GM21825 (cell line): ENCODE results near the gene IPP.
"Not testable (repeated sequence)": the region's sequence is repeated elsewhere in the genome, so short reads cannot be mapped to it uniquely, and the experiment has no call there.

Experiments
- ATAC-seq: cut with Tn5 transposase; IDR thresholded peaks from one replicate; pipeline ENCODE4 v1.9.1; 2021; ENCODE audit warnings: mild to moderate bottlenecking, moderate library complexity; ENCODE audit not compliant: unreplicated experiment

Gene IPP

DNA sequence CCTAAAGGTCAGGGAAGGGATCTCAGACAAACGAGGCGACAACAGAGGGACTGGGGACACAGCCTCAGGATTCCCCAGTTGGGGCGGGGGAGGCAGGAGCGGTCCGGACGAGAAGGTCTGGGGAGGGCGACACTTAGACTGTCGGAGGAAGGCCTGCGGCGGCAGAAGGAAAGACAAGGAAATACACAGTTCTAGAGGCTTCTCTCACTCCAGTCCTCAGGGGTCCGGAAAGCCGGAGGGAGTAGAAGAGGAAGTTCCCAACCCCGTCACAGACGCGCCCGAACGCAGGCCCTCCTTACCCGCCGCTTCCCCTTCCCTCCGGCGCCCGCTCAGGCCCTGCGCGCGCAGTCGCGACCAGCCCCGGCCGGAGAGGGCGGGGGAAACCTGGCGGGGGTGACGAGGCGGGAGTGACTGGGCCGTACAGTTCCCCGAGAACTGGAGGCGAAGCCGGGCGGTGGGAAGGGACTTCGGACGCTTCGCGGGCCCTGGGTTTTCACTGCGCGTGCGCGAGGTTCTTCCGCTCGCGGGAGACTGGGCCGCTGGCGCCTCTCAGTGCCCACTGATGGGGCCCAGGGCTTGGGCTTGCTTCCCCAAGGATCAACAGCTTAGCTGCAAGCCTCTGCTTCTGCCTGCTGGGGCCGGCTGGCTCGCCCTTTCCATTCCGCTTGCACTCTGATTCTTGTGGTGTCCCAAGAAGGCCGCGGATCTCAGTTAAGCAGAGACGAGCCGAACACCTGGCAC lies at the start of gene IPP:
Gene IPP, minus strand, starts transcription at position 356 of the 741 bp plus-strand sequence. CDS start 4,242 bp downstream, outside the sequence.
- ATAC-seq = peak; percentile 87

DNA sequence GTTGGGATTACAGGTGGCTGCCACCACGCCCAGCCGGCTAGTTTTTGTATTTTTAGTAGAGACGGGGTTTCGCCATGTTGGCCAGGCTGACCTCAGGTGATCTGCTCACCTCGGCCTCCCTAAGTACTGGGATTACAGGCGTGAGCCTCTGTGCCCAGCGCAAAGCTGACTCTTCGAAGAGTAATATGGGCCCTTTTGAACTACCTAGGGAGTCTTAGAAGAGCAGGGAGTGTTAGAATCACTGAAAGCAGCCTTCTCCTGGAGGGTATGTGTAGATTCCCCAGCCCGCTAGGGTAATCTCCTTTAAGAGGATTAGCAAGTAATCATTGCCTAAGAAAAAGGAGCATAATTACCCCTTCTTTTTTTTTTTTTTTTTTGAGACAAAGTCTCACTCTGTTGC lies 46.5 kb upstream of the IPP start:
- ATAC-seq = no peak

DNA sequence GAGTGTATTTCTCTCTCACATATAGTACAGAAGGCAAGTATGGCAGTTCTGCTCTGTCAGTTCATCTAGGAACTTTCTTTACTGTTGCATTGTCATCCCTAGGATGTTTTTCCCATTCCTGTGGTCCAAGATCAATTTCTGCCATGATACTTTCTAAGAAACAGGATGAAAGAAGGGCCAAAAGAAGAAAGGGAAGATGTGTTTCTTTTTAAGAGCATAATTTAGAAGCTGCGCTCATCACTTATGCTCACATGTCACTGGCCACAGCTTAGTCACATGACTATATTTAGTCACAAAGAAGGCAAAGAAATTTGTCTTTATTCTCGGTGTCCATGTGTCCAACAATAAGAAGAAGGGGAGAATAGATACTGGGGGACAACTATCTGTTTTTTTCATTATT lies 45.9 kb upstream of the IPP start:
- no peak for ATAC-seq

- no peak for ATAC-seq
Measured at GRCh38 chr1:45793942-45794604, 43.6 kb upstream of the IPP start.

DNA sequence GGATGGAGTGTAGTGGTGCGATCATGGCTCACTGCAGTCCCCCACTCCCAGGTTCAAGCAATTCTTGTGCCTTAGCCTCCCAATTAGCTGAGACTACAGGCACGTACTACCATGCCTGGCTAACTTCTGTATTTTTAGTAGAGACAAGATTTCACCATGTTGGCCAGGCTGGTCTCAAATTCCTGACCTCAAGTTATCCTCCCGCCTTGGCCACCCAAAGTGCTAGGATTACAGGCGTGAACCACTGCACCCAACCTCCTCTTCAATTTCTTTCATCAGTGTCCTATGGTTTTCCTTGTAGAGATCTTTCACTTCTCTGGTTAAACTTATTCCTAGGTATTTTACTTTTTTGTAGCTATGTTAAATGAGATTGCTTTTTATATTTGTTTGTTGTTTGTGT lies 42.3 kb upstream of the IPP start:
- no peak for ATAC-seq

- ATAC-seq = no peak
Measured at GRCh38 chr1:45789601-45790000, 39.1 kb upstream of the IPP start.

DNA sequence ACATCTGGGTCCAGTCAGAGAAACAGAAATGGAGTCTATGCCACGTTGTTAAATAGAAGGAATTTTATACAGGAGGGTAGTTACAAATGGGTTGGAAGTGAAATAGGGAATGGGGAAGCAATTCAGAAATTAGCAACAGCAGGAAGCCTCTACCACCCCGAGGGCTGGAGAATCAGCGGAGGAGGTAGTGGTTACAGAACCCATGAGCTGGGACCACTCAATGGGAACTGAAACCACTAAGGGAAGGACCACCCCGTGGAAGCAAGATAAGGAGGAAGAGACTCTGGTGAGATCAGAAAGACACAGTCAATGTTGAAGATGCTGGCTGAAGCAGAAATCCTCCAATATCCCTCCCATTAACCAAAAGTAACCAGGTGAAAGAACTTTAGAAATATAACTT lies 37.5 kb upstream of the IPP start:
- no peak for ATAC-seq

- peak; percentile 69 for ATAC-seq
Measured at GRCh38 chr1:45785583-45785982, 35.1 kb upstream of the IPP start.

- ATAC-seq = no peak
Measured at GRCh38 chr1:45775794-45776193, 25.3 kb upstream of the IPP start.

DNA sequence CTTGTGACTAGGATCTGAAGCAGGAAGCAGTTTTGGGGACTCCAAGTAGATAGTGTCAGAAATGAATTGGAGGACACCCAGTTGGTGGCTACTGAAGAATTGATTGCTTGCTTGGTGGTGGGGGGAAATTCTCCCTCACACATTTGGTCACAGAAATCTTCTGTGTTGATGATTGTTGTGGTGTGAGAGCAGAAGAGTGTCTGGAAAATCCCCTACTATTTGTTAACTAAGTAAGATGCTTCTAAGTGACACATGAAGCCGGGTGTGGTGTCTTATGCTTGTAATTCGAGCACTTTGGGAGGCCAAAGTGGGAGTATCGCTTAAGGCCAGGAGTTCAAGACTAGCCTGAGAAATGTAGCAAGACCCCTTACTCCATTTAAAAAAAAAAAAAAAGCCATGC lies 22.5 kb upstream of the IPP start:
- ATAC-seq = no peak

DNA sequence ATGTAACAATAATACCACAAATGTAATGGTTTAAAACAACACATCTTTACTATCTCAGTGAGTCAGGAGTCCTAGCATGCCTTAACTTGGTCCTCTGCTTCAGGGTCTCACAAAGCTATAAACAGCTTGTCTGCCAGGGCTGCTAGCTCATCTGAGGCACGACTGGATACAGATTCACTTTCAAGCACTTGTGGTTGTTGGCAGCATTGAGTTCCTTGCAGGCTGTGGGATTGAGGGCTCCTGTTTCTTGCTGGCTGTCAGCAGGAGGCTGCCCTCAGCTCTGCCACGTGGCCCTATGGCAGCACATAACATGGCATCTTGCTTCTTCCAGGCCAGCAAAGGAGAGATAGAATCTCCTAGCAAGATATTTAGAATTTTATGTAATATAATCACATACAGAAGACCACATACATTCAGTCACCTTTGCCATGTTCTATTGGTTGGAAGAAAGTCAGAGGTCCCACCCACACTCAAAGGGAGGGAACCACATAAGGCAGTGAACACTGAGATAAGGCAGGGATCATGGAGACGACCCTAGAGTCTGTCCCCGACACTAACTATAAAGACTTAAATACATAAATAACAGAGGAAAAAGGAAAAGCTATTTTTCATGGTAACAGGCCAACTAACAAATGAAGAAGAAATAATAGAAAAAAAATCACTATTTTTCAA lies 18.9 kb upstream of the IPP start:
- ATAC-seq = no peak

DNA sequence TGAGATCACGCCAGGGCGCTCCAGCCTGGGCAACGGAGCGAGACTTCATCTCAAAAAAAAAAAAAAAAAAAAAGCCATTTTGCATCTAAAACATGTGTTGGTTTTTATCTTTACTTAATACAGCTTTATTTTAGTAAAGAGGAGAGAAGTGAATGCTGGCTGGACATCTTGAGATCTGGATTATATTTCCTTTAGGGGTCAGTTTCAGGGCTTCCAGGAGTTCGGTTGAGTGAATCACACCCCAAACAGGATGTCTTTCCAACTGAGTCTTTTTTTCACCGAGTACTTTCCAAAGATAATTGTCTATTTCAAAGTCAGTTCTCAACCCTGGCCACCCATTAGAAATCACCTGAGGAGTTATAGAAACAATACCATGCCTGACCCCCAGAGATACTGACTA lies 16.6 kb upstream of the IPP start:
- ATAC-seq = no peak

GRCh38 chr1:45765999-45766792 lies 15.7 kb upstream of the IPP start:
- no peak for ATAC-seq

DNA sequence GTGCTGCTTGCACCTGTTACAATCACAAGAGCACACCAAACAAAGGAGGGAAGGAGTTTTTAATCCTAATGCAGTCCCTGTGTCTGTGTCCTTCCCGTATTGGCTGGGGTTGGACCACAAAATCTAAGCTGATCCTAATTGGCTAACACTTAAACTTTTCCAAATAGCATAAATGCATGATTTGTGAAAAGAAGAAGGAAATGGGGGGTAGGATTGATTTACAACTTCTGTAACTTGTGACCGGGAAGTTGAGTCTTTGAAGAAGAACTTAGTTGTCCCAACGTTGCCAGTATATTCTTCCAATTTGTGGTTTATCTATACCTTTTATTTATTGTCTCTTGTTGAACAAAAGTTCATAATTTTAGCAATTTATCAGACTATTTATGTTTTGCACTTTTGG lies 11.8 kb upstream of the IPP start:
- no peak for ATAC-seq

DNA sequence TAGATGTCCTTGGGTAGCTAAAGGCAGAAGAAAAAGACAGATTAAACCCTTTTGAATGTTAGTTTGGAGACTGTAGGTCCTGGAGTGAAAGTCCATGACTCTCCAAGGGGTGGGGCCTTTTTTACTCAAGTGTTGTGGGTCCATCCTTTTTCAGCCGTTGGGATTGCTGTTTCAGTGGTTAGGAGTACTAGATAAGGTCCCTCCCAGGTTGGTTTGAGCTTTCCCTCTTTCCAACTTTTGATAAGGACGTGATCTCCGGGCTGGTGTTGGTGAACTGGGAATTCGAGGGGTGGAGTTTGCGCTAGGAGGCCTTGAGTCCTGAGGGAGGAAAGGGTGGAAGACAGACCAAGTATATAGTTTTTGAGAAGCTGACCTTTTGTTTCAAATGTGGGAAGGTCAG lies 5.2 kb upstream of the IPP start:
- no peak for ATAC-seq

DNA sequence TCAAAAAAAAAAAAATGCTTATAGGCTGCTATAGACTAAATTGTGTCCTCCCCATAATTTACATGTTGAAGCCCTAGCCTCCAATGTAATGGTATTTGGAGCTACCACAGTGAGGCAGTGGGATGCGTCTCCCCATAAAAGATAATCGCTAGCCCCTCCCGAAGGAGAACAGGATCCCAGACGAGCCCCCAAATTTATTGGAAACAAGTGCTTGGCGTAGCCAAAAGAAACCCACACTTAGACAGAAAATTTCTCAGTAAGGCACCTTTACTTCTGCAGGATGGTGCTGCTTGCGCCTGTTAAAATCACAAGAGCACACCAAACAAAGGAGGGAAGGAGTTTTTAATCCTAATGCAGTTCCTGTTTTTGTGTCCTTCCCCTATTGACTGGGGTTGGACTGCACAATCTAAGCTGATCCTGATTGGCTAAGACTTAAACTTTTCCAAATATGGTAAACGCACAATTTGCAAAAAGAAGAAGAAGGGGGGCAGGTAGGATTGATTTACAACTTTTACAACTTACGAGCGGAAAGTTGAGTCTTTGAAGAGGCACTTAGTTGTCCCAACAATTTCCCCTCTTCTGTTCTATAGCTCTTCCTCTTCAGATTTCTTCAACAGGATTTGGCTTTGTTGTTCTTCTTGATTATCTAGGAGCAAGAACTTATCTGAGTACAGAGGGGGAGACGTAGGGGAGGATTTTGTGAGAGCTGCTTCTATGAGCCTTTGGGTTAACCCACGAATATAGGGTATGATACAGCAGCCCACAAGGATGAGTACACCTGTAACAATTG lies 3.0 kb upstream of the IPP start:
- no peak for ATAC-seq

DNA sequence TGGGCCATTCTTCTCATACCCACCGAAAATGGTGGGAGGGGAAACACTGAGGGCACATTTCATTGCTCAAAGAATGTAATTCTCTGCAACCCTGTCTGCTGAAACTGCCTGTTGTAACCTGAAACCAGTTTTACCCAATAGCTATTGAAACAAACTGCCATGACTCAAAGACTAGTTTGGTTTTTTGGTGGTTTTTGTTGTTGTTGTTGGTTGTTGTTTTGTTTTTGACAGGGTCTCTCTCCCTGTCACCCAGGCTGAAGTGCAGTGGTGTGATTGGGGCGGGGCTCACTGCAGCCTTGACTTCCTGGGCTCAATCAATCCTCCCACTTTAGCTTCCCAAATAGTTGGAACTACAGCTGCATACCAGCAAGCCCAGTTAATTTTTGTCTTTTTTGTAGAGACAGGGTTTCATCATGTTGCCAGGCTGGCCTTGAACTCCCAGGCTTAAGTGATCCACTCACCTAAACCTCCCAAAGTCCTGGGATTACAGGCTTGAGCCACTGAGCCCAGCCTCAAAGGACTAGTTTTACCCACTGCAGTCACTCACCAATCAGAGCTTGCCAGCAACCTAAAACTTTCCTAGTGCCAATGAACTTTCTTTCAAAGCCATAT lies 2.1 kb upstream of the IPP start:
- ATAC-seq = no peak

DNA sequence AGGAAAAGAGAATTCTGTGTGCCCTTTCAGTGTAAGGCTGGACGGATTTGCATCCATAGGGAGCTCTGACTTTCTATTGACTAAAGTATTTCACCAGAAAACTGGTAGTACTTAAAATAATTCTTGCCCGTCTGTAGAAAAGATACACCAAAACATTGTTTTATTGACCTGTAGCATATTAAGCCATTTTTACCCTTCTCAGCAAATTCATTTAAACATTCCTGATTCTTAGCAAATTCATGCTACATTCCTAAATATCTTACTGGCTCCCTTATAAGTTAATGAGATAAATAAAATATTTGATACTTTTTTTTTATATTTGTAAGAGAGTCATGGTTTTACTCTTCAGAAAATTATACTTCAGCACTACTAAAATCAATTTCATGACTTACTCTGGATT lies 1.6 kb upstream of the IPP start:
- no peak for ATAC-seq

- ATAC-seq = not testable (repeated sequence)
Measured at GRCh38 chr1:45751039-45751838, 786 bp upstream of the IPP start.
